Astrocyte of the spinal cord (primary cell): Measurements from ENCODE around the gene ESD.

ENCODE experiments used
- DNase-seq: peaks from one replicate; pipeline ENCODE4 v3.0.0; 2011; ENCODE audit warnings: low read depth, low spot score
- H3K4me3 ChIP-seq: 2 replicates; pipeline ENCODE4 v1.5.1; 2011; ENCODE audit warnings: low read depth, mild to moderate bottlenecking, low read length, moderate library complexity
- CTCF ChIP-seq: IDR thresholded peaks from 2 replicates; pipeline ENCODE4 v1.5.1; 2012; ENCODE audit warnings: low read depth, mild to moderate bottlenecking, low read length, inconsistent platforms
- in situ Hi-C: cut with HindIII; loops from 2 replicates; pipeline ENCODE4 v1.10.0; 2017; ENCODE audit warnings: low sequenced_read_pairs

ESD gene

GRCh38 chr13:46831588-46832194, 34.7 kb upstream of the ESD start:
- in situ Hi-C loops: no loop called here
- peak; percentile 72 for TF ChIP-seq CTCF
- peak; percentile 67 for DNase-seq
- no peak overlapping the region for H3K4me3 ChIP-seq

GRCh38 chr13:46830405-46831005, 33.5 kb upstream of the ESD start:
- DNase-seq: no peak
- no peak for TF ChIP-seq CTCF
- in situ Hi-C loops: no loop called here
- no peak overlapping the region for H3K4me3 ChIP-seq

- no peak for TF ChIP-seq CTCF
- no peak for DNase-seq
- H3K4me3 ChIP-seq: no peak overlapping the region
- in situ Hi-C loops: no loop called here
These were observed 25.6 kb upstream of the ESD start for GRCh38 chr13:46822551-46822950.

GRCh38 chr13:46817838-46818476, 21.0 kb upstream of the ESD start:
- in situ Hi-C loops: no loop called here
- DNase-seq: no peak

GRCh38 chr13:46817095-46817494, 20.1 kb upstream of the ESD start:
- no peak overlapping the region for H3K4me3 ChIP-seq
- DNase-seq: no peak
- no peak for TF ChIP-seq CTCF
- in situ Hi-C loops: no loop called here

More at GRCh38 chr13:46817838-46818476, 21.0 kb upstream of the ESD start:
- TF ChIP-seq CTCF: no peak
- H3K4me3 ChIP-seq: no peak overlapping the region

- in situ Hi-C loops: no loop called here
- no peak for TF ChIP-seq CTCF
- H3K4me3 ChIP-seq: no peak overlapping the region
- DNase-seq: no peak
These were observed 19.4 kb upstream of the ESD start for GRCh38 chr13:46816371-46816770.
